Common myeloid progenitor, CD34-positive (primary cell): ENCODE results near the gene VPS51.

ENCODE experiments used
- CTCF ChIA-PET: fragments of 350-600 bp; sonication (Branson Sonifier 250); formaldehyde crosslinking; loops from one replicate; lab custom pipeline; 2021; ENCODE audit warnings: antibody characterized with exemption; lab: Charles Lee
- POLR2A ChIA-PET: fragments of 350-600 bp; sonication (Branson Sonifier 250); formaldehyde crosslinking; loops from one replicate; lab custom pipeline; 2021; ENCODE audit warnings: antibody characterized with exemption; lab: Charles Lee
- DNase-seq, 3 donors: peaks; one replicate each; pipeline versions ENCODE4 v3.0.0 to v3.0.0-alpha.2; 2013
- H3K27ac ChIP-seq, 2 experiments: 1 replicate in 1 of 2; 2 replicates in 1 of 2; pipeline ENCODE4 v1.7.0; 2013; ENCODE audit warnings: inconsistent platforms in 2 of 2, low read length in 2 of 2, mild to moderate bottlenecking in 2 of 2, low read depth in 1 of 2, moderate library complexity in 1 of 2; ENCODE audit not compliant: severe bottlenecking in 2 of 2, insufficient read depth in 1 of 2, poor library complexity in 1 of 2
- H3K27me3 ChIP-seq, 5 experiments: replicated peaks in 2 of 5; 1 replicate in 3 of 5; 2 replicates in 2 of 5; pipeline versions ENCODE4 v1.6.1 to v1.7.0; 2013; ENCODE audit warnings: low read length in 4 of 5, mild to moderate bottlenecking in 2 of 5, moderate library complexity in 2 of 5, inconsistent platforms in 1 of 5; ENCODE audit not compliant: insufficient read depth in 5 of 5, control insufficient read depth in 4 of 5
- H3K36me3 ChIP-seq, 4 experiments: 1 replicate in 2 of 4; 2 replicates in 2 of 4; pipeline versions ENCODE4 v1.6.1 to v1.7.0; 2013; ENCODE audit warnings: low read length in 3 of 4, control low read depth in 1 of 4, mild to moderate bottlenecking in 1 of 4; ENCODE audit not compliant: control insufficient read depth in 4 of 4, insufficient read depth in 4 of 4
- H3K4me1 ChIP-seq, 4 experiments: 1 replicate in 3 of 4; 2 replicates in 1 of 4; pipeline versions ENCODE4 v1.6.1 to v1.7.1; 2013; ENCODE audit warnings: low read length in 3 of 4, mild to moderate bottlenecking in 3 of 4, control low read depth in 1 of 4, inconsistent platforms in 1 of 4, moderate library complexity in 1 of 4; ENCODE audit not compliant: control insufficient read depth in 4 of 4, insufficient read depth in 4 of 4; ENCODE audit errors: control extremely low read depth in 1 of 4
- H3K4me3 ChIP-seq, 7 experiments: 1 replicate in 4 of 7; 2 replicates in 3 of 7; pipeline versions ENCODE4 v1.5.1 to v1.7.0; 2013; ENCODE audit warnings: mild to moderate bottlenecking in 7 of 7, low read length in 6 of 7, moderate library complexity in 6 of 7, inconsistent platforms in 2 of 7, low read depth in 2 of 7, control low read depth in 1 of 7; ENCODE audit not compliant: insufficient read depth in 4 of 7, control insufficient read depth in 1 of 7; ENCODE audit errors: extremely low read depth in 1 of 7
- H3K9me3 ChIP-seq, 5 experiments: 1 replicate in 4 of 5; 2 replicates in 1 of 5; pipeline versions ENCODE4 v1.6.1 to v1.7.1; 2013; ENCODE audit warnings: low read length in 4 of 5, mild to moderate bottlenecking in 2 of 5, inconsistent platforms in 1 of 5, low read depth in 1 of 5, moderate library complexity in 1 of 5; ENCODE audit not compliant: control insufficient read depth in 4 of 5, insufficient read depth in 2 of 5; ENCODE audit errors: control extremely low read depth in 1 of 5
- WGBS: methylation state at CpG from one replicate; pipeline ENCODE4 v1.1.5; 2013; ENCODE audit not compliant: insufficient coverage; 5-methylcytosine and 5-hydroxymethylcytosine counted together

The VPS51 gene

DNA sequence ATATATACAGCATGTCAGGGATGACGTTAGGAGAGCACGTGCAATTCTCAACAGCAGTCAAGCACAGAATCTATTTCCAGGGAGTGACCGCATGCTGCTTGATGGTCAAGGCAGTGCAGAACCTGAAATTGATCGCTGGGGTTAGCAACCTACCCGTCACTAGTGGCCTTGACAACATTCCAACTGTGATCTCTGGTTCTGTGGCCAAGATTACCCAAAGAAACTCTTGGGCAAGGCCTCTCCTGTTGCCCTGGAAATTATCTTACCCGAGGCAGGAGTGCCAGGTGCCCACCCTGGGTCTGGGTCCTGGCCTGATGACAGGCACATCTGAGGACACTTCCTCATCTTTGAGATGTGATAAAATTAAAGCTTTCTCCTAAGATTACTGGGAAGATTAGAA lies 17.8 kb downstream of the VPS51 start:
- WGBS: 85% methylated on average over 6 of the region's 6 CpGs
- DNase-seq: no peak
- Histone ChIP-seq H3K4me3 (peak overlapping the region in 1 of 7 experiments; percentile 74), H3K27me3 (no peaks in the 10 kb centered on the region), H3K4me1 (peaks cover 0 to 57% (median 43%) of the 10 kb centered on the region in 4 experiments), H3K9me3 (no peaks in the 10 kb centered on the region), H3K27ac (peak overlapping the region in 1 of 2 experiments; percentile 39), H3K36me3 (peaks cover 0 to 50% (median 20%) of the 10 kb centered on the region in 4 experiments)
- CTCF ChIA-PET: interaction anchor here (0.9 to 4.9 kb wide), 10 partner anchors 11 to 181 kb away, joined by 3 to 56 read pairs (median 4); partner anchors contain the start of genes CAPN1 and VPS51
- POLR2A ChIA-PET: interaction anchor here (2.8 kb wide), 1 partner anchor 21 kb away, joined by 7 read pairs; the partner anchor contains the start of gene SYVN1

DNA sequence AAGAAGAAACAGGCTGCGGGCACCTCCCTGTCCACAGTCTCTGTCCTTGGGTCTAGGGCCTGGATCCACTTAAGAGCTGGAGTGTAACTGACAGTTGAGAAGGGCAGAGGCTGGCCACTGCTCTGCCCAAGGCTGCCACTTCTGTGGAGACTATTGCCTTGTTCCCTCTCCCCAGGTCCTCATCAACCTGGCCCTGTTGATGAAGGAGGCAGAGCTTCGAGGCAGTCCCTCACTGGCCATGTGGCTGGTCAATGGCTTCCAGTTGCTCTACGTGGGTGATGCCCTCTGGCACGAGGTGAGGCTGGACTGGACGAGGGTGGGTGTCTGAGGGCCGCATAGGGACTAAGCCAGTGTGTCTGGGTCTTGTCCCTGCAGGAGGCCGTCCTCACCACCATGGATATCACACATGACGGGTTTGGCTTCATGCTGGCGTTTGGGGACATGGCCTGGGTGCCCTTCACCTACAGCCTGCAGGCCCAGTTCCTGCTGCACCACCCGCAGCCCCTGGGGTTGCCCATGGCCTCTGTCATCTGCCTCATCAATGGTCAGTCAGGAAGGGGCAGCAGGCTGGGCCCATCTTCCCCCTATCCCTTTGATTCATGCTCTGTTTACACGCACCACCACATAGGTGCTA lies 18.6 kb downstream of the VPS51 start:
- WGBS: 97% methylated on average over 11 of the region's 11 CpGs
- no peak for DNase-seq
- ChIA-PET POLR2A (no interaction called here), CTCF (interaction anchor here (1.1 to 1.8 kb wide), 5 partner anchors 12 to 181 kb away, joined by 3 to 4 read pairs (median 3); no protein-coding TSS in a partner anchor)
- no peak overlapping the region for H3K27ac ChIP-seq
- no peaks in the 10 kb centered on the region for H3K27me3 ChIP-seq
- no peaks in the 10 kb centered on the region for H3K9me3 ChIP-seq
- H3K4me3 ChIP-seq: no peak overlapping the region
- peaks cover 0 to 49% (median 18%) of the 10 kb centered on the region in 4 experiments for H3K36me3 ChIP-seq
- peaks cover 0 to 57% (median 43%) of the 10 kb centered on the region in 4 experiments for H3K4me1 ChIP-seq

DNA sequence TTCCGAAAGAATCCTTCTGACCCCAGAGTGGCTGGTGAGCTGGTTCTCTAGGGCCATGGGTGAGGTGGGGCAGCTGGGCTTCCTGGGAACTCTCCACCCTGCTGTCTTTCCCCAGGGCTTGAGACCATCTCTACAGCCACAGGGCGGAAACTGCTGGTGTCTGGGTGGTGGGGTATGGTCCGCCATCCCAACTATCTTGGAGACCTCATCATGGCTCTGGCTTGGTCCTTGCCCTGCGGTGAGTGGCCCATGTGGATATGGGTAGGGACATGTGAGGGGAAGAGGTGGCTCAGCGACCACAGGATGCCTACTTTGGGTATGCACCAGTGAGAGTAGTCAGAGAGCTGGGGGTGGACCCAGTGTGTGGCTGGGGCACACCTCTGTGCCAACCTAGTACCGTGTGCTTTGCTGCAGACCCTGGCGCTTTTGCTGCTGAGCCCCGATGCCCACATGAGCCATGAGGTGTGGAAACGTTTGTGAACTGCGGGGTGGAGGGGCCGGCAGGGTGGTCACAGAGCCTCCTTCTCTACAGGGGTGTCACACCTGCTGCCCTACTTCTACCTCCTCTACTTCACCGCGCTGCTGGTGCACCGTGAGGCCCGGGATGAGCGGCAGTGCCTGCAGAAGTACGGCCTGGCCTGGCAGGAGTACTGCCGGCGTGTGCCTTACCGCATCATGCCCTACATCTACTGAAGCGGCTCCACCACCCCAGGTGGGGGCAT lies 19.5 kb downstream of the VPS51 start:
- WGBS: 98% methylated on average over 20 of the region's 21 CpGs
- no peak for DNase-seq
- POLR2A ChIA-PET: interaction anchor here (3.7 kb wide), 1 partner anchor 19 kb away, joined by 26 read pairs; the partner anchor contains the start of gene SYVN1
- no peak overlapping the region for H3K4me3 ChIP-seq
- H3K4me1 ChIP-seq: peaks cover 0 to 60% (median 41%) of the 10 kb centered on the region in 4 experiments
- H3K36me3 ChIP-seq: peaks cover 4 to 55% (median 21%) of the 10 kb centered on the region in 4 experiments
- H3K27ac ChIP-seq: no peak overlapping the region
- H3K27me3 ChIP-seq: no peaks in the 10 kb centered on the region
- H3K9me3 ChIP-seq: no peaks in the 10 kb centered on the region
- CTCF ChIA-PET: interaction anchor here (0.8 to 3.3 kb wide), 4 partner anchors 10 to 65 kb away, joined by 3 to 14 read pairs (median 4); partner anchors contain the start of gene VPS51

DNA sequence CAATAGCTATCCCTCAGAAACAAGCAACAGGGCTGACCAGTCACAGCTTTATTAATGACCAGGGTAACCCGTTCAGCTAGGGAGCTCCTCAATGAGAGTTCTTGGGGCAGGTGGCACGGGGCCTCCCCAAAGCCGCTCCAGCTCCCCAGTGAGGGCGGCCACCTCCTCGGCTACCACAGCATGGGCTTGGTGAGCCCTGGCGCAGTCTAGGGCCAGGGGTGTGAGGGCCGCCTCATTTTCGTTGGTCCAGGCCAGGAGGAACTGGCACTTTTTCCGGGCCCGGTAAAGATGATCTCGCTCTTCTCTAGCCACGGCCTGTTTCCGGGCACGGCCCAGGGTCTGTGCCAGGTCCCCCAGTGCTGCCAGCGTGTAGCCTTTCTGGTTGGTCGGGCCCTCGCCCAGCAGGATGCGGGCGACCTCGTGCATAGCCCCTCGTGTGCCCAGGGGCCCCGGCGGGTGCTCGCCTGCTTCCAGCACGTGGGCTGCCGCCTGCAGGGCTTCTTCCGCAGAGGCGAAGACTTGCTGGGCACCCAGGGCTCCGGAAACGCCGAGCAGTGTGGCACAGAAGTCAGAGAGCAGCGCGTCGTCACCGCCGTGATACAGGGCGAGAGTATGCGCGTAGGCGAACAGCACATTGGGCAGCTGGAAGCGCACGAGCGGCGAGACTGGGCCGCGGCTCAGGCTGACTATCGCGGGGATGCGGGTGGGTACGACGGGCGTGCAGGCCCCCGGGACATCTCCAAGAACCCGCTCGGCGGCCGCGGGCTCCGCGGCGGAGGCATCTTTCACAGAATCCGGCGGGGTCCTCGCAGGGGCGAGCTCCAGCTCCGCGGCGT lies 20.6 kb downstream of the VPS51 start:
- peak in 2 of 3 donors; percentile 57 to 68 for DNase-seq
- 29% methylated on average over 68 of the region's 68 CpGs for WGBS
- POLR2A ChIA-PET: interaction anchor here (1.0 to 3.7 kb wide), 5 partner anchors 11 to 65 kb away, joined by 3 to 26 read pairs (median 5); partner anchors contain the start of genes CAPN1 and SYVN1
- Histone ChIP-seq H3K27ac (peak overlapping the region; percentile 68 to 86), H3K9me3 (no peaks in the 10 kb centered on the region), H3K36me3 (peaks cover 4 to 57% (median 22%) of the 10 kb centered on the region in 4 experiments), H3K4me1 (peaks cover 6 to 58% (median 42%) of the 10 kb centered on the region in 4 experiments), H3K27me3 (no peaks in the 10 kb centered on the region), H3K4me3 (peak overlapping the region; percentile 50 to 90 (median 88))
- CTCF ChIA-PET: interaction anchor here (0.8 to 3.4 kb wide), 11 partner anchors 7 to 329 kb away, joined by 3 to 23 read pairs (median 5); partner anchors contain the start of genes CAPN1, SPDYC and VPS51

DNA sequence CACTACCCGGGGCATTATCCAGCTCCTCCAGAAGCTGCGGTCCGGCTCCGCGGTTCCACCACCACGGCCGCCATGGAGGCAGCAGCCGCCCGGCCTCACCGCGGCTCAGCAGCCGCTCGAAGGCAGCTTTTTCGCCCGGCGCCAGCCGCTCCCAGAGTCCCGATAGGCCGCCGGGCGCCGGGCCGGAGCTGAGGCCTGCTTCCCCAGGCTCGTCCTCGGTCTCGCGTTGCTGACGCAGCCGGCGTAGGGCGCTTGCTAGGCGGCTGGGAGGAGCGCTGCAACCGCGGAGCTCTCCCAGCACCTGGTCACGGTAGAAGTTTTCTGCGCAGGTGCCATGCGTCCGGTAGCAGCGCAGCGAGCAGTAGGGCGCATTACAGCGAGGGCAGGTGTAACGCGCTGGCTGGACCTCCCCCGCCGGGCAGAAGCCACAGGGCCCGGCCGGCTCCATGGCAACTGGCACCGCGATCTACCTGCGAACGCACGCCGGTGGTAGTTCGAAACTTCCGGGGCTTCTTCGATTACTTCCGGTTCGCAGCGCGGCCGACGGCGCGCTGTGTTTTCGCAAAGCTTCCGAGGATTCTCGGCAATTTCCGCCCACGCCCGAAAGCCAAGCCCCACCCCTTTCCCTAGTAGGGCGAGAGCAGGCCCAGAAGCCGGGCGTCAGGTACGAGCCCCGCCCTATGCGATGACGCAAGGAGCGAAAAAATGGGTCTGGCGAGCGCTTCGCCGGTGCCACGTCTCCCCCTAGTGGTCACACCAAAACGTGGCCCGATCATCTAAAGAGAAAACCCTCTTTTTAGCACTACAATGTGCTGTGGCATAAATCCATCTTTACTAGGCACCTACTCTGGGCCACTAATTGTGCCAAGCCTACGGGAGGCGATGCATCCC lies 21.4 kb downstream of the VPS51 start, which contains the start of gene ZNHIT2:
TSS of gene ZNHIT2 (minus strand) at position 496 of the 891 bp plus-strand sequence. CDS start at position 448, 48 bp downstream.
- H3K27me3 ChIP-seq: no peaks in the 10 kb centered on the region
- under 1% methylated on average over 82 of the region's 89 CpGs for WGBS
- ChIA-PET POLR2A (interaction anchor here (0.8 to 3.7 kb wide), 10 partner anchors 10 to 239 kb away, joined by 3 to 26 read pairs (median 4); partner anchors contain the start of genes ARL2, CAPN1, EHD1 and SYVN1), CTCF (interaction anchor here (0.8 to 3.4 kb wide), 14 partner anchors 8 to 330 kb away, joined by 3 to 23 read pairs (median 4); partner anchors contain the start of genes BATF2, CAPN1 and SPDYC)
- H3K36me3 ChIP-seq: peaks cover 4 to 57% (median 22%) of the 10 kb centered on the region in 4 experiments
- H3K9me3 ChIP-seq: no peaks in the 10 kb centered on the region
- peak within 1 kb of the TSS; percentile 50 to 90 (median 88) for H3K4me3 ChIP-seq
- H3K4me1 ChIP-seq: peaks cover 6 to 52% (median 36%) of the 10 kb centered on the region in 4 experiments
- peak within 1 kb of the TSS; percentile 68 to 86 for H3K27ac ChIP-seq
- peak; percentile 99 to 100 (median 99) for DNase-seq
